HG03103 (cell line): ENCODE results near the gene SRGAP2C.
"Not testable (repeated sequence)": the region's sequence is repeated elsewhere in the genome, so short reads cannot be mapped to it uniquely, and the experiment has no call there.

Experiments
- ATAC-seq: cut with Tn5 transposase; IDR thresholded peaks from one replicate; pipeline ENCODE4 v1.9.1; 2021; ENCODE audit warnings: low read depth; ENCODE audit not compliant: unreplicated experiment

SRGAP2C gene

GRCh38 chr1:121365723-121366122, 180.9 kb downstream of the SRGAP2C start:
- not testable (repeated sequence) for ATAC-seq

GRCh38 chr1:121366171-121366570, 181.4 kb downstream of the SRGAP2C start:
- ATAC-seq: not testable (repeated sequence)

GRCh38 chr1:121368910-121369309, 184.1 kb downstream of the SRGAP2C start:
- not testable (repeated sequence) for ATAC-seq

- ATAC-seq: not testable (repeated sequence)
Observed at GRCh38 chr1:121369959-121370358, 185.2 kb downstream of the SRGAP2C start.

GRCh38 chr1:121374851-121375367, 190.1 kb downstream of the SRGAP2C start:
- ATAC-seq: not testable (repeated sequence)

GRCh38 chr1:121376986-121377385, 192.2 kb downstream of the SRGAP2C start:
- not testable (repeated sequence) for ATAC-seq

- not testable (repeated sequence) for ATAC-seq
Observed at GRCh38 chr1:121378757-121379156, 194.0 kb downstream of the SRGAP2C start.

- ATAC-seq: not testable (repeated sequence)
Observed at GRCh38 chr1:121384754-121385153, 200.0 kb downstream of the SRGAP2C start.

- ATAC-seq: not testable (repeated sequence)
Observed at GRCh38 chr1:121385162-121385561, 200.4 kb downstream of the SRGAP2C start.

- not testable (repeated sequence) for ATAC-seq
Observed at GRCh38 chr1:121385563-121386288, 201.0 kb downstream of the SRGAP2C start.

GRCh38 chr1:121386319-121386948, 201.7 kb downstream of the SRGAP2C start:
- ATAC-seq: not testable (repeated sequence)

- ATAC-seq: not testable (repeated sequence)
Observed at GRCh38 chr1:121389895-121390560, 205.3 kb downstream of the SRGAP2C start.

- ATAC-seq: not testable (repeated sequence)
Observed at GRCh38 chr1:121392130-121392529, 207.4 kb downstream of the SRGAP2C start.

- not testable (repeated sequence) for ATAC-seq
Observed at GRCh38 chr1:121395718-121396201, 211.0 kb downstream of the SRGAP2C start.

GRCh38 chr1:121396335-121397081, 211.7 kb downstream of the SRGAP2C start:
- ATAC-seq: not testable (repeated sequence)

- not testable (repeated sequence) for ATAC-seq
Observed at GRCh38 chr1:121397101-121397500, 212.3 kb downstream of the SRGAP2C start.

GRCh38 chr1:121399193-121399592, 214.4 kb downstream of the SRGAP2C start:
- ATAC-seq: not testable (repeated sequence)

GRCh38 chr1:121400108-121400507, 215.3 kb downstream of the SRGAP2C start:
- ATAC-seq: not testable (repeated sequence)

GRCh38 chr1:121400541-121401310, 216.0 kb downstream of the SRGAP2C start:
- not testable (repeated sequence) for ATAC-seq
